Endodermal cell (in vitro differentiated cells): ENCODE results near the gene NTSR1. TPM values are rescaled to one million over a fixed set of nuclear protein-coding genes. Genes with fewer than 3 reads are reported as not detected.

Experiments
- DNase-seq: peaks from one replicate; pipeline ENCODE4 v3.0.0-alpha.2; 2017
- H3K27ac ChIP-seq: 2 replicates; pipeline ENCODE4 v1.5.1; 2013; ENCODE audit warnings: mild to moderate bottlenecking, low read depth, low read length, moderate library complexity
- H3K27me3 ChIP-seq: 2 replicates; pipeline ENCODE4 v1.6.1; 2013; ENCODE audit warnings: mild to moderate bottlenecking, low read length, moderate library complexity; ENCODE audit not compliant: insufficient read depth, control insufficient read depth, poor library complexity, severe bottlenecking
- H3K36me3 ChIP-seq: 2 replicates; pipeline ENCODE4 v1.7.0; 2013; ENCODE audit warnings: mild to moderate bottlenecking, low read length, moderate library complexity; ENCODE audit not compliant: control insufficient read depth, insufficient read depth
- H3K4me1 ChIP-seq: one replicate; pipeline ENCODE4 v1.7.0; 2013; ENCODE audit warnings: low read length; ENCODE audit not compliant: control insufficient read depth, insufficient read depth
- H3K4me3 ChIP-seq: 2 replicates; pipeline ENCODE4 v1.5.1; 2013; ENCODE audit warnings: mild to moderate bottlenecking, low read length, moderate library complexity
- H3K9ac ChIP-seq: 2 replicates; pipeline ENCODE4 v1.6.1; 2013; ENCODE audit warnings: mild to moderate bottlenecking, low read length, moderate library complexity; ENCODE audit not compliant: poor library complexity, severe bottlenecking; ENCODE audit errors: extremely low read depth
- H3K9me3 ChIP-seq: 2 replicates; pipeline ENCODE4 v1.6.1; 2013; ENCODE audit warnings: mild to moderate bottlenecking, low read length, moderate library complexity; ENCODE audit not compliant: control insufficient read depth
- H3K27ac Mint-ChIP-seq: 2 replicates; pipeline ENCODE4 v1.8.0; 2020; ENCODE audit warnings: mixed read lengths
- H3K27me3 Mint-ChIP-seq: 2 replicates; pipeline ENCODE4 v1.8.0; 2021; ENCODE audit warnings: mild to moderate bottlenecking, mixed read lengths; ENCODE audit not compliant: insufficient read depth
- H3K36me3 Mint-ChIP-seq: 2 replicates; pipeline ENCODE4 v1.8.0; 2020; ENCODE audit warnings: low read depth, mixed read lengths
- H3K4me1 Mint-ChIP-seq: 2 replicates; pipeline ENCODE4 v1.8.0; 2020; ENCODE audit warnings: mixed read lengths
- H3K4me3 Mint-ChIP-seq: 2 replicates; pipeline ENCODE4 v1.8.0; 2020; ENCODE audit warnings: mild to moderate bottlenecking, moderate library complexity, mixed read lengths
- H3K9me3 Mint-ChIP-seq: 2 replicates; pipeline ENCODE4 v1.8.0; 2020; ENCODE audit warnings: mild to moderate bottlenecking, mixed read lengths
- WGBS, 2 experiments: methylation state at CpG; one replicate each; pipeline versions ENCODE4 v1.1.5 to v1.1.7; 2013; ENCODE audit warnings: missing lambda C conversion rate in 2 of 2, mixed read lengths in 1 of 2; ENCODE audit not compliant: insufficient coverage in 1 of 2, insufficient read length in 1 of 2; 5-methylcytosine and 5-hydroxymethylcytosine counted together
- total RNA-seq, 2 donors: library from RNA; stranded (reverse); fragmentation: NEBNext Ultra II Directional in 1 of 2; extraction: Animal tissue kit (Norgen Biotek cat#: 25700) in 1 of 2; gene quantifications; 2 replicates in 1 of 2; 3 replicates in 1 of 2; pipeline ENCODE4 v1.2.1, GENCODE V29; 2021
- TF ChIP-seq, protein P1 (sequence below): fragments of 200-600 bp; sonication (generic); conservative IDR thresholded peaks from 2 replicates; pipeline ENCODE4 v1.5.0; 2021; ENCODE audit warnings: antibody characterized with exemption, mild to moderate bottlenecking

Gene NTSR1
- total RNA-seq, 2 donors from 2014 or later = 0.11 to 0.62 TPM

DNA sequence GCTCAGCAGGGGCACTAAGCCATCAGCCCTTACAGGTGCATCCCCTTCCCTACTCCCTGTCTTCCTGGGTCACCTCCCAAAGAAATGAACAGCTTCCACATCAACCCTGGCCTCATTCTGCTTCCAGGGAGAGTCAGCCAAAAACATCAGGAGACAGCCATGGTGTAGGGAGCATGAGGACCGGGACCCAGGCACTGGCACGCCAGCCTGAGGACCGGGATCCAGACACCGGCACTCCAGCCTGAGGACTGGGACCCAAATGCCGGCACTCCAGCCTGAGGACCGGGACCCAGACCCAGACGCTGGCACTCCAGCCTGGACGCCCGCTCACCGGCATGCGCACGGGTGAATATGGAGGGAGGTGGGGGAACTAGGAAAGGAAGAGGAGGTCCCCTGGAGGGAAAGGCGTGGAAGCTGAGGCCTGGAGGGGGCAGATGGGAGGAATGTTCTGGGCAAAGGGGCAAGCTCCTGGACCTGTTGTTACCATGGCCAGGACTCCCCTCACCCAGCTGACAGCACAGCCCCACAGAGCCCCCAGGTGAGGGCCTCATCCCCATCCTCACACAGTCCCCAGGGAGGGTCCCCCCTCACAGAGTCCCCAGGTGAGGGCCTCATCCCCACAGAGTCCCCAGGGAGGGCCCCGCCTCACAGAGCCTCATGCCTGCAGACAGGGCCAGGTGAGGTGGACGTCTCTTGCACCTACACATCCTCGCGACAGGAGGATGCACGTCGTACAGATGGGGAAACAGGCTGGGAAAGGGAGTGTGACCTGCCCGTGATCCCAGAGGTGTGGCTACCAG is 61.7 kb downstream of the NTSR1 start:
- Histone ChIP-seq H3K36me3 (no peaks in the 10 kb centered on the region), H3K4me1 (no peaks in the 10 kb centered on the region), H3K9ac (no peak overlapping the region), H3K27me3 (no peaks in the 10 kb centered on the region), H3K27ac (no peak overlapping the region), H3K9me3 (no peaks in the 10 kb centered on the region), H3K4me3 (no peak overlapping the region)
- no peak for DNase-seq
- Mint-ChIP-seq H3K4me1 (no peaks in the 10 kb centered on the region), H3K27ac (no peak overlapping the region), H3K4me3 (no peak overlapping the region), H3K36me3 (no peaks in the 10 kb centered on the region), H3K9me3 (no peaks in the 10 kb centered on the region), H3K27me3 (no peaks in the 10 kb centered on the region)
- WGBS, 2 experiments = 90 to 94% methylated on average over 18 to 20 of the region's 20 CpGs
- TF ChIP-seq, protein P1, sequence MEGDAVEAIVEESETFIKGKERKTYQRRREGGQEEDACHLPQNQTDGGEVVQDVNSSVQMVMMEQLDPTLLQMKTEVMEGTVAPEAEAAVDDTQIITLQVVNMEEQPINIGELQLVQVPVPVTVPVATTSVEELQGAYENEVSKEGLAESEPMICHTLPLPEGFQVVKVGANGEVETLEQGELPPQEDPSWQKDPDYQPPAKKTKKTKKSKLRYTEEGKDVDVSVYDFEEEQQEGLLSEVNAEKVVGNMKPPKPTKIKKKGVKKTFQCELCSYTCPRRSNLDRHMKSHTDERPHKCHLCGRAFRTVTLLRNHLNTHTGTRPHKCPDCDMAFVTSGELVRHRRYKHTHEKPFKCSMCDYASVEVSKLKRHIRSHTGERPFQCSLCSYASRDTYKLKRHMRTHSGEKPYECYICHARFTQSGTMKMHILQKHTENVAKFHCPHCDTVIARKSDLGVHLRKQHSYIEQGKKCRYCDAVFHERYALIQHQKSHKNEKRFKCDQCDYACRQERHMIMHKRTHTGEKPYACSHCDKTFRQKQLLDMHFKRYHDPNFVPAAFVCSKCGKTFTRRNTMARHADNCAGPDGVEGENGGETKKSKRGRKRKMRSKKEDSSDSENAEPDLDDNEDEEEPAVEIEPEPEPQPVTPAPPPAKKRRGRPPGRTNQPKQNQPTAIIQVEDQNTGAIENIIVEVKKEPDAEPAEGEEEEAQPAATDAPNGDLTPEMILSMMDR = no peak

DNA sequence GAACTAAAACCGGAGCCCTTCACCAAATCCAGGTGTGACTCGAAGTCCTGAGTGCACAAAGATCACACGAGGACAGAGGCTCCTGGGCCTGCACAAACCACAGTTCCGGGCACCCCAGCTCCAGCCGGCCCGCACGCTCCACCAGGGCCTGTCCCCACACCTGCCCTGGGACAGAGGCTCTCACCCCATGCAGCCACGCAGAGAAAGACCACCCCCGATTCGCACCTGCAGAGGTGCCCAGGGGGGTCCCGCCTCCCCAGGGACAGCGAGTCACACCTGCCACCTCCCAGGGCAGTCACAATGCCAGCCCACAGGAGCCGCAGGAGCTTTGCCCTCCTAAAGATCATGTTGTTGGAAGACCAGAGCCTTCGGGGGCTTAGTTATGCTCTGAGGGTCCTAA is 62.3 kb downstream of the NTSR1 start:
- WGBS, 2 experiments = 92 to 94% methylated on average over 14 of the region's 14 CpGs
- H3K36me3 Mint-ChIP-seq = no peaks in the 10 kb centered on the region
- H3K27ac Mint-ChIP-seq = no peak overlapping the region
- H3K4me3 Mint-ChIP-seq = no peak overlapping the region
- Histone ChIP-seq H3K36me3 (no peaks in the 10 kb centered on the region), H3K27ac (no peak overlapping the region), H3K9me3 (no peaks in the 10 kb centered on the region), H3K4me3 (no peak overlapping the region), H3K9ac (no peak overlapping the region), H3K4me1 (no peaks in the 10 kb centered on the region), H3K27me3 (no peaks in the 10 kb centered on the region)
- H3K9me3 Mint-ChIP-seq = no peaks in the 10 kb centered on the region
- no peaks in the 10 kb centered on the region for H3K4me1 Mint-ChIP-seq
- H3K27me3 Mint-ChIP-seq = no peaks in the 10 kb centered on the region
- TF ChIP-seq, protein P1 = no peak
- DNase-seq = no peak

DNA sequence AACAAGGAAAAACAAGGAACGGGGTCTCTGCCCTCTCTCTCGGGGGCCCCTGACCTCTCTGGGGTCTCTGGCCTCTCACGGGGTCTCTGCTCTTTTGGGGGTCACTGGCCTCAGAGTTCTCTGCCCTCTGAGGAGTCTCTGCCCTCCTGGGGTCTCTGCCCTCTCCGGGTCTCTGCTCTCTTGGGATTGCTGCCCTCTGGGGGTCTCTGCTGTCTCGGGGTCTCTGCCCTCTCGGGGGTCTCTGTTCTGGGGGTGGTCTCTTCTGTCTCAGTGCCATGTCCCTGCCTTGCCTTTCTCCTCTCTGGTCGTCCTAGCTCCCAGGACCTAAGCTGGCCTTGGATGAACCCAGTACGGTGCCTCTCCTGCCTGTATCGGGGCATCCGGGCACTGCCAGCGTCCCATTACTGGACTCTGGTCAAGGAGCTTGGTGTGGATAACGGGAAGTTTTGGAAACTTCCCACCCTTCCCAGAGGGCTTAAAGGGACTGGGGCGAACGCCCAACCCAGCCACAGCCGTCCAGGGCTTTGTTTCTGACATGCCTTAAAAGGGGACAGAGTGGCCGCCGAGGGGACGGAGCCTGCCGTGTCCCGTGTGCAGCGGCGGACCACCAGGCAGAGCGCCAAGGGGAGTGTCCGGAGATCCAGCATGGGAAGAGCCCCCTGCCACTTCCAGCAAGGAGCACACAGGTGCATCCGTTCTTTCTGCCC is 62.9 kb downstream of the NTSR1 start:
- H3K27ac Mint-ChIP-seq = no peak overlapping the region
- no peak overlapping the region for H3K4me3 Mint-ChIP-seq
- TF ChIP-seq, protein P1 = no peak
- H3K27ac ChIP-seq = no peak overlapping the region
- no peaks in the 10 kb centered on the region for H3K27me3 Mint-ChIP-seq
- H3K4me1 ChIP-seq = no peaks in the 10 kb centered on the region
- H3K4me1 Mint-ChIP-seq = no peaks in the 10 kb centered on the region
- no peaks in the 10 kb centered on the region for H3K36me3 Mint-ChIP-seq
- H3K4me3 ChIP-seq = no peak overlapping the region
- no peaks in the 10 kb centered on the region for H3K9me3 ChIP-seq
- no peaks in the 10 kb centered on the region for H3K36me3 ChIP-seq
- DNase-seq = no peak
- no peaks in the 10 kb centered on the region for H3K9me3 Mint-ChIP-seq
- WGBS, 2 experiments = 91 to 95% methylated on average over 13 to 25 of the region's 25 CpGs
- H3K9ac ChIP-seq = no peak overlapping the region
- H3K27me3 ChIP-seq = no peaks in the 10 kb centered on the region
